GM18517 (cell line): Measurements from ENCODE around the gene HOXB3.
"Not testable (repeated sequence)": the region's sequence is repeated elsewhere in the genome, so short reads cannot be mapped to it uniquely, and the experiment has no call there.

Source experiments
- ATAC-seq: cut with Tn5 transposase; IDR thresholded peaks from one replicate; pipeline ENCODE4 v1.9.1; 2021; ENCODE audit warnings: mild to moderate bottlenecking, moderate library complexity; ENCODE audit not compliant: unreplicated experiment

HOXB3 gene

GRCh38 chr17:48530208-48530886 is 59.7 kb downstream of the HOXB3 start:
- ATAC-seq: no peak

DNA sequence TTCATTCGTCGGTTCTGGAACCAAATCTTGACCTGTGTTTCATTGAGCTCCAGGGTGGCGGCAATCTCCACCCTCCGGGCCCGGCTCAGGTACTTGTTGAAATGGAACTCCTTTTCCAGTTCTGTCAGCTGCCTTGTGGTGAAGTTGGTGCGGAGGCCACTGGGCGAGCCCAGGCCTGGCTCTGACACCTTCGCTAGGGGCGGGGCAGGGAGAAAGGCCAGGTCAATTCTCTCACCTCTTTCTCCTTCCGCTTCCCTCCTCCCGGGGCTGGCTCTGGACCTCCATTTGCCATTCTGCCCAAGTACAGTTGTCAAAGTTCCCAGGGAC is 60.4 kb downstream of the HOXB3 start:
- ATAC-seq: no peak

DNA sequence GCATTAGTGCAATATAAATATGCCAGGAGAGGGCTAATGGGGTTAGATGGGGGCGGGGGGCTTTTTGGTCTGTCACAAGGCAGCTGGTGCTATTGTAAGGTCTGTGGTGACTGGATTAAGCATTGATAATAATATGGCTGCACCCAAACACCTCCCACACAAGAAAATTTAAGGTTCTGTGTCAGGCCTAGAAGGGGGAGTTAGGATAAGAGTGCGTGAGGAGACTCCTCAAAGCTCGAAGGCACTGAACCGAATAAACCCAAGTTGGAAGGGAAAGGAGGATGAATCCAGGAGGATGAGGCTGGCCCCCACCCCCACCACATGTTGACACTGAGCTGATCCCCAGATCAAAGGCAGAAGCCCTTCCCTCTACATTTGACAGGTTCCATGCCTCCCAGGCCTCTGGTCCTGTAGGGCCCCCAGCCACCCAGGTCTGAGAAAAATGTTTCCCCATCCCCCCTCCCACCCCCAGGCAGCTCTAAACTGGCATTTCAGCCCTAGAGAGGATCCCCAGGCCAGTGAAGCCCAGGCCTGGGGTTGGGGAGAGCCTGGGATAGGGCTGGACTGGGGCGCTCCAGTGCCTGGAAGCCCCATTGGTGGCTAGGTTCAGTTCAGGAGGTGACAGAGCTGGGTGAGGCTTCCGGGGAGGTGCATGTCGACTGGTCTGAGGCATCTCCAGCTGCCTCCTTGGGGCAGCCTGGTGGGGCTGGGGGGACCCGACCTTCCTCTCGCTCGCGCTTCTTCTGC is 60.9 kb downstream of the HOXB3 start:
- no peak for ATAC-seq

GRCh38 chr17:48528153-48528935 is 61.7 kb downstream of the HOXB3 start:
- no peak for ATAC-seq

- ATAC-seq: no peak
These were observed 62.5 kb downstream of the HOXB3 start for GRCh38 chr17:48527547-48527932.

GRCh38 chr17:48526608-48527546 is 63.2 kb downstream of the HOXB3 start:
- ATAC-seq: no peak

- no peak for ATAC-seq
These were observed 67.0 kb downstream of the HOXB3 start for GRCh38 chr17:48523010-48523409.

DNA sequence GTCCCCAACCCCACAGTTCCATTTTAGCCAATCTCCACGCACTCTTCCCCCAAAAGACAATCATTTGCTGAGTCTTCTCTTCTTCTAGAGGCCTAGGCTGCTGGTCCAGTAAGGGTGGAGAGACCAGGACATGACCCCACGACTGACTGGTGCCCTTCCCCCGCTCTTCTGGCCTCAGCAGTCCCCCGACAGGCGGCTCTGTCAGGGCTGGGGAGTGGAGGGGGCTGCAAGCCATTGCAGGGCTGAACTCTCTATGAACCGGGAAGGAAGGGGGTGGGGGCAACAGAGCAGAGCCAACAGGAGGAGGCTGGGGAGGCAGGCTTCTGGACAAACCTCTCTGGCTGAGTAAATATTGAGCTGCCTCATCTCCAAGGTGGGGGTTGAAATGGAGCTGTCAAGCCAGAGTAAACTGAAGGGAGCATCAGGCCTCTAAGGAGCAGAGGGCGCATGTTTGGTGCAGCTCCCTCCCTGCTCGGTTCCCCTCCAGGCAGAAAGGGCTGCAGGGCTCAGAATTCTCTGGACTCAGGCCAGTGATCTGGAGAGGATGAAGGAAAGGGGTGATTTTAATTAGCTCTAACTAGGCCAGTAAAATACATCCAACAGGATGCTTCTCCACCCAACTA is 67.9 kb downstream of the HOXB3 start:
- ATAC-seq: no peak

GRCh38 chr17:48520631-48521079 is 69.4 kb downstream of the HOXB3 start:
- ATAC-seq: no peak

GRCh38 chr17:48519427-48519826 is 70.6 kb downstream of the HOXB3 start:
- ATAC-seq: no peak

DNA sequence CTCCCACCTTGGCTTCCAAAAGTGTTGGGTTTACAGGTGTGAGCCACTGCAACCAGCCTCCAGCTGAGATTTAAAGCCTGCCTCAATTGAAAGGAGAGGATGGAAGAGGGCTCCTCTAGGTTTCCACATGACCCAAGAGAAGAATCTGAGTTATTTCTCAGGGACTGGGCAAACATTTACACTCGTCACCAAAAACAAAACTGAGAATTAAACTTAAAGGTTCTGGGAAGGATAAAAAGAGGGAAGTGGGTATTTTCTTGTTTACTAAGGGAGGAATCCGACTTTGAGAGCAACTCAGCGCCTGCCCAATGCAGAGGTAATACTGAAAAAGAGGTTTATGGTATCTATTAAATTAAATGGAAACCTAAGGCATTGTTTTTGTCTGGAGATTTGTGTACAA is 72.6 kb downstream of the HOXB3 start:
- ATAC-seq: peak; percentile 56

DNA sequence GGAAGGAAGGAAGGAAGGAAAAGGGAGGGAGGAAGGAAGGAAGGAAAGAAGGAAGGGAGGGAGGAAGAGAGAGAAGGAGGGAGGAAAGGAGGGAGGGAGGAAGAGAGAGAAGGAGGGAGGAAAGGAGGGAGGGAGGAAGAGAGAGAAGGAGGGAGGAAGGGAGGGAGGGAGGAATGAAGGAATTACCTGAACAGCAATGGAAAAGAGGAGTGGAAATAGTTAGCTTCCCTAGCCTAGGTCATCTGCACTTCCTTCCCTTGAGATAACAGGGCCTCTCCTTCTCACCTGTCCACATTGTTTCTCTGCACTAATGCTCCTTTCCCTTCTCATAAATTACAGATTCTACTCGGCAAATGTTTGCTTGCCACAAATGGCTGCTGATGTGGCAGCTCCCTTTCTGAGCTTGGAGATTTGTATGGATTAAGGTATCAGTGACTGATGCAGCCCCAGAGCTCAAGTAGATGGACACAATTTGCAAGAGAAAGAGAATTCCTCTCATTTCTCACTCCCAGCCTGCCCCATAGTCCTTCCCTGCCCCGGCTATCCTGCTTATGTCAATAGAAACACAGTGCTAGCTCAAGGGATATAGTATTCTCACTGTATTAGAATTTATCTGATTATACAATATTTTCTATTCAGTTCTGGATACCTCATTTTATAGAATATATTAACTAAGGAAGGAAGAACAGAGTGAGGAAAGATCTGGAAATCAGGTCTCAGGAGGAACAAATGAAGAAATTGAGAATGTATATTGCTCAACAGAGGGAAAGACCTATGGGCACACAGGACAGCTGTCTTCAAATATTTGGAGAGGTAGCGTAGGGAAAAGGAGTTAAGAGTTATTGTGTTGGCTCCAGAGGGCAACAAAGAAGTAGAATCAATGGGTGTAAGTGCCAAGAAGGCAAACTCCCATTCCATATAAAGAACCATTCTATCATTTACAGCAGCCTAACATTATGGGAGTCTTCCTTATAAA is 73.8 kb downstream of the HOXB3 start:
- ATAC-seq: no peak

- no peak for ATAC-seq
These were observed 75.6 kb downstream of the HOXB3 start for GRCh38 chr17:48514477-48514876.

DNA sequence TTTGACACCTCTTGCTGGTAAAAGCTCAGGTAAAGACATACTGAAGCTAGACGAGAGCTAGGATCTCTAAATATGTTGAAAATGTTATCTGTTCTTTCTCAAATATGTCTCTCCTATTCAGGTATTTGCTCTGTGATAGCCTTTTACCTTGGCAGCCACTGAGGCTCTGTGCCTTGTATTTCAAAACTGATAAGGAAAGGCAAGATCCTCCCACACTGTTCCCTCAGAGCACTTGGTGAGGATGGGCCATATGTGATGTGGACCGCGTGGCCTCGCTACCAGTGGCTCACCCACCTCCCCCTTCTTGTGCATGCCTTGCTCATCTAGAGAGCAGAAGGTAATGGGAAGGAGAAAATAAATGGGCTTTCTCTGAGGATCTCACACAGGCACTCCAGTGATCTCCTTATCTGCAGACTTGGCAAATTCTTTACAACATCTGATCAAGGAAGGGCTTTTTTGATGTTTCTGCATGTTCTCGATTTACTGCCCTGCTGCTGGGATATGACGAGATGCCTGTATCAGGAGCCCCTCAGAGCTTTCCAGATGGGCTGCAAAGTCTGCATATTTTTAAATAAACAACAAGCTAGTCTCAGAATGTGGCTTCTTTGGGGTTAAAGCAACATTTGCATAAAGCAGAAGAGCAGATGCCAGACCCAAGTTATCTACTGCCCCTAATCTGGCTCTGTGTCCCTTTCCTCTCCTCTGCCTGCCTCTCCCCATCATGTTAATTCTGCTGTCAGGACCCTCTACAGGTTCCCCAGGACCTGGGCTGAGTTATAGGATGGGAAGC is 76.2 kb downstream of the HOXB3 start:
- ATAC-seq: no peak

DNA sequence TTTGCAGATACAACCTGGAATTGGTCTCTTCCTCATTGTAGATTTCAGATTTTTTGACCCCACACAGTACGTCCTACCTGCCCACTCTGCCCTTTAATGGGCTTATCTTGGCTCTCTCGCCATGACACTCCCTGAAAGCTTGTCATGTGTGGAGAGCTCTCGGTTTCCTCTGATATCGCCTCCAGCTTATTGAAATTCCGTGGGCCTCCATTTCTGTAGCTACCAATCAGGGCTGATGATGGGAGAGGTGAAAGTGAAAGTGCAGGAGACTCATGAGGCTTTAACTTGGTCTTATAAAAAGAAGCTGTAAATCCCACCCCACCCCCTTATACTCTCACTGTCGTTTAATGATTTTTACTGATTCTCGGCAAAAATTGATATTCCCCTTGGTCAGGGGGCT is 76.9 kb downstream of the HOXB3 start:
- ATAC-seq: no peak

- ATAC-seq: peak; percentile 64
These were observed 79.1 kb downstream of the HOXB3 start for GRCh38 chr17:48510761-48511604.

DNA sequence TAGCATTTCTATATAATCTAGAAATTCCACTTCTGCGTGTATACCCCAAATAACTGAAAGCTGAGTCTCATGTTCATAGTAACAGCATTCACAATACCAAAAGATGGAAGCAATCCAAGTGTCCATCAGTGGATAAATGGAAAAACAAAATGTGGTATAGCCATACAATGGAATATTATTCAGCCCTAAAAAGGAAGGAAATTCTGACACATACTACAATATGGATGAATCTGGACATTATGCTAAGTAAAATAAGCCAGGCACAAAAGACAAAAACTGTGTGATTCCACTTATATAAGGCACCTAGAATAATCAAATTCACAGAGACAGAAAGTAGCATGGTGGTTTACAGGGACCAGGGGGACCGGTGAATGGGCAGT is 79.7 kb downstream of the HOXB3 start:
- ATAC-seq: no peak

GRCh38 chr17:48509708-48510107 is 80.3 kb downstream of the HOXB3 start:
- not testable (repeated sequence) for ATAC-seq
